GM21515 (cell line): ENCODE measurements around the gene VEPH1.
"Not testable (repeated sequence)": the region's sequence is repeated elsewhere in the genome, so short reads cannot be mapped to it uniquely, and the experiment has no call there.

Experiments used
- ATAC-seq: cut with Tn5 transposase; IDR thresholded peaks from one replicate; pipeline ENCODE4 v1.9.1; 2021; ENCODE audit not compliant: unreplicated experiment

The VEPH1 gene

GRCh38 chr3:157355276-157355675 is 147.9 kb downstream of the VEPH1 start:
- no peak for ATAC-seq

GRCh38 chr3:157354722-157355121 is 148.5 kb downstream of the VEPH1 start:
- ATAC-seq: no peak

- ATAC-seq: no peak
Observed at GRCh38 chr3:157354254-157354653, 149.0 kb downstream of the VEPH1 start.

GRCh38 chr3:157353652-157354051 is 149.6 kb downstream of the VEPH1 start:
- ATAC-seq: no peak

GRCh38 chr3:157351981-157352380 is 151.2 kb downstream of the VEPH1 start:
- no peak for ATAC-seq

GRCh38 chr3:157350651-157351050 is 152.6 kb downstream of the VEPH1 start:
- not testable (repeated sequence) for ATAC-seq

GRCh38 chr3:157348304-157349075 is 154.7 kb downstream of the VEPH1 start:
- ATAC-seq: not testable (repeated sequence)

- ATAC-seq: no peak
Observed at GRCh38 chr3:157347577-157348303, 155.5 kb downstream of the VEPH1 start.

- ATAC-seq: no peak
Observed at GRCh38 chr3:157336252-157337009, 166.8 kb downstream of the VEPH1 start.

- ATAC-seq: no peak
Observed at GRCh38 chr3:157335233-157336076, 167.8 kb downstream of the VEPH1 start.

GRCh38 chr3:157333551-157333991 is 169.6 kb downstream of the VEPH1 start:
- ATAC-seq: no peak

GRCh38 chr3:157330206-157330605 is 173.0 kb downstream of the VEPH1 start:
- ATAC-seq: no peak

- ATAC-seq: no peak
Observed at GRCh38 chr3:157329551-157329950, 173.7 kb downstream of the VEPH1 start.

- no peak for ATAC-seq
Observed at GRCh38 chr3:157327837-157328236, 175.4 kb downstream of the VEPH1 start.

GRCh38 chr3:157327018-157327417 is 176.2 kb downstream of the VEPH1 start:
- ATAC-seq: no peak

- not testable (repeated sequence) for ATAC-seq
Observed at GRCh38 chr3:157324869-157325268, 178.3 kb downstream of the VEPH1 start.

GRCh38 chr3:157323360-157323759 is 179.9 kb downstream of the VEPH1 start:
- ATAC-seq: no peak

GRCh38 chr3:157319672-157320071 is 183.5 kb downstream of the VEPH1 start:
- ATAC-seq: no peak

- ATAC-seq: no peak
Observed at GRCh38 chr3:157318639-157319288, 184.5 kb downstream of the VEPH1 start.

- ATAC-seq: no peak
Observed at GRCh38 chr3:157317895-157318294, 185.3 kb downstream of the VEPH1 start.
